Caco-2 (cell line): ENCODE measurements around the gene TBC1D12. TPM values are rescaled to one million over a fixed set of nuclear protein-coding genes. Genes with fewer than 3 reads are reported as not detected.

Experiments used
- BruUV-seq: library from RNA; stranded (reverse); fragments of 400-500 nt; replicated peaks from 2 replicates; lab custom pipeline; 2021; lab: Mats Ljungman, UMichigan
- CTCF ChIA-PET: fragments of 300-600 bp; sonication (Branson Sonifier 250); formaldehyde crosslinking; loops from one replicate; lab custom pipeline; 2022; ENCODE audit warnings: antibody characterized with exemption; lab: Charles Lee
- POLR2A ChIA-PET: fragments of 300-600 bp; sonication (Branson Sonifier 250); formaldehyde crosslinking; loops from one replicate; lab custom pipeline; 2022; ENCODE audit warnings: antibody characterized with exemption; lab: Charles Lee
- DNase-seq, 2 experiments: peaks; one replicate each; pipeline versions ENCODE4 v3.0.0 to v3.0.0-alpha.2; 2020 to 2022
- H3K27me3 ChIP-seq: replicated peaks from 2 replicates; pipeline ENCODE4 v1.6.0; 2011; ENCODE audit warnings: low read length; ENCODE audit not compliant: control insufficient read depth, insufficient read depth
- H3K36me3 ChIP-seq: 2 replicates; pipeline ENCODE4 v1.5.1; 2011; ENCODE audit warnings: low read length; ENCODE audit not compliant: control insufficient read depth, insufficient read depth
- H3K4me1 ChIP-seq: fragments of 250-450 bp; sonication (Bioruptor Pico); 2 replicates; pipeline ENCODE4 v1.5.1; 2020; ENCODE audit warnings: mild to moderate bottlenecking
- H3K4me3 ChIP-seq: 2 replicates; pipeline ENCODE4 v1.5.1; 2011; ENCODE audit warnings: low read depth, mild to moderate bottlenecking, control low read depth, low read length
- H3K9me3 ChIP-seq: fragments of 250-450 bp; sonication (Bioruptor Pico); 2 replicates; pipeline ENCODE4 v1.5.1; 2020; ENCODE audit warnings: mild to moderate bottlenecking, moderate library complexity
- H3K27ac Mint-ChIP-seq: one replicate; pipeline ENCODE4 v1.8.0; 2022; ENCODE audit warnings: mixed read lengths; ENCODE audit not compliant: unreplicated experiment
- H3K27me3 Mint-ChIP-seq: one replicate; pipeline ENCODE4 v1.8.0; 2022; ENCODE audit warnings: mixed read lengths; ENCODE audit not compliant: insufficient read depth, unreplicated experiment
- H3K36me3 Mint-ChIP-seq: one replicate; pipeline ENCODE4 v1.8.0; 2022; ENCODE audit warnings: mild to moderate bottlenecking, mixed read lengths; ENCODE audit not compliant: insufficient read depth, unreplicated experiment
- H3K4me1 Mint-ChIP-seq: one replicate; pipeline ENCODE4 v1.8.0; 2022; ENCODE audit warnings: low read depth, mixed read lengths; ENCODE audit not compliant: unreplicated experiment
- H3K4me3 Mint-ChIP-seq: one replicate; pipeline ENCODE4 v1.8.0; 2022; ENCODE audit warnings: mild to moderate bottlenecking, moderate library complexity, mixed read lengths; ENCODE audit not compliant: unreplicated experiment
- H3K9me3 Mint-ChIP-seq: one replicate; pipeline ENCODE4 v1.8.0; 2022; ENCODE audit warnings: mixed read lengths; ENCODE audit not compliant: unreplicated experiment
- CTCF ChIP-seq, 2 experiments: fragments of 200-600 bp in 1 of 2; IDR thresholded peaks; 1 replicate in 1 of 2; 2 replicates in 1 of 2; pipeline versions ENCODE4 v1.5.1 to v1.8.0; 2011 to 2022; ENCODE audit warnings: antibody characterized with exemption in 1 of 2, control low read depth in 1 of 2, inconsistent platforms in 1 of 2, low read depth in 1 of 2, low read length in 1 of 2, mild to moderate bottlenecking in 1 of 2, moderate library complexity in 1 of 2; ENCODE audit not compliant: insufficient read depth in 1 of 2, severe bottlenecking in 1 of 2, unreplicated experiment in 1 of 2
- intact Hi-C: fragments of 100-400 bp; cut with micrococcal nuclease; formaldehyde crosslinking; loops from one replicate; pipeline ENCODE4 v1.10.0; 2022; ENCODE audit not compliant: unreplicated experiment
- total RNA-seq: library from RNA; stranded (reverse); gene quantifications from 2 replicates; pipeline ENCODE4 v1.2.3, GENCODE V29; 2022

The TBC1D12 gene
- total RNA-seq, 1 experiment from 2014 or later, result 32.1 TPM

- DNase-seq, result no peak
- no peak overlapping the region for H3K27ac Mint-ChIP-seq
- H3K36me3 ChIP-seq, result no peaks in the 10 kb centered on the region
- CTCF ChIA-PET, result interaction anchor here (0.6 kb wide), 1 partner anchor 31 kb away, joined by 4 read pairs; no protein-coding TSS in a partner anchor
- H3K4me3 ChIP-seq, result no peak overlapping the region
- POLR2A ChIA-PET, result interaction anchor here (0.6 kb wide), 1 partner anchor 28 kb away, joined by 4 read pairs; no protein-coding TSS in a partner anchor
- peaks cover 40% of the 10 kb centered on the region for H3K4me1 ChIP-seq
- peaks cover 43% of the 10 kb centered on the region for H3K4me1 Mint-ChIP-seq
- no peaks in the 10 kb centered on the region for H3K27me3 ChIP-seq
- BruUV-seq, result no TSS peak
- intact Hi-C loops, result no loop called here
- H3K9me3 Mint-ChIP-seq, result no peaks in the 10 kb centered on the region
- H3K36me3 Mint-ChIP-seq, result peaks cover 6% of the 10 kb centered on the region
- H3K9me3 ChIP-seq, result no peaks in the 10 kb centered on the region
- H3K27me3 Mint-ChIP-seq, result no peaks in the 10 kb centered on the region
- H3K4me3 Mint-ChIP-seq, result no peak overlapping the region
- no peak for TF ChIP-seq CTCF (IDR thresholded peaks at IDR 0.05; ENCODE audit: insufficient read depth in 1 of 2, low read depth in 1 of 2, low read length in 1 of 2, severe bottlenecking in 1 of 2, unreplicated experiment in 1 of 2)
Observed at GRCh38 chr10:94413361-94413760, 11.0 kb downstream of the TBC1D12 start.

- DNase-seq, result no peak
- Mint-ChIP-seq H3K9me3 (no peaks in the 10 kb centered on the region), H3K27ac (no peak overlapping the region), H3K4me3 (no peak overlapping the region), H3K36me3 (peaks cover 6% of the 10 kb centered on the region), H3K27me3 (no peaks in the 10 kb centered on the region), H3K4me1 (peaks cover 35% of the 10 kb centered on the region)
- no TSS peak for BruUV-seq
- no peaks in the 10 kb centered on the region for H3K9me3 ChIP-seq
- no peak overlapping the region for H3K4me3 ChIP-seq
- no peak for TF ChIP-seq CTCF (IDR thresholded peaks at IDR 0.05; ENCODE audit: insufficient read depth in 1 of 2, low read depth in 1 of 2, low read length in 1 of 2, severe bottlenecking in 1 of 2, unreplicated experiment in 1 of 2)
- no peaks in the 10 kb centered on the region for H3K27me3 ChIP-seq
- CTCF ChIA-PET, result no interaction called here
- POLR2A ChIA-PET, result no interaction called here
- H3K4me1 ChIP-seq, result peaks cover 8% of the 10 kb centered on the region; the same call in 1 of the 2 replicates
- intact Hi-C loops, result no loop called here
- H3K36me3 ChIP-seq, result no peaks in the 10 kb centered on the region
Observed at GRCh38 chr10:94416896-94417295, 14.6 kb downstream of the TBC1D12 start.

GRCh38 chr10:94417321-94417720 lies 15.0 kb downstream of the TBC1D12 start:
- ChIA-PET POLR2A (no interaction called here), CTCF (no interaction called here)
- TF ChIP-seq CTCF (IDR thresholded peaks at IDR 0.05; ENCODE audit: insufficient read depth in 1 of 2, low read depth in 1 of 2, low read length in 1 of 2, severe bottlenecking in 1 of 2, unreplicated experiment in 1 of 2), result no peak
- no peaks in the 10 kb centered on the region for H3K9me3 Mint-ChIP-seq
- BruUV-seq, result no TSS peak
- H3K4me1 ChIP-seq, result peaks cover 4% of the 10 kb centered on the region; the same call in 1 of the 2 replicates
- H3K27ac Mint-ChIP-seq, result no peak overlapping the region
- H3K27me3 ChIP-seq, result no peaks in the 10 kb centered on the region
- intact Hi-C loops, result no loop called here
- H3K9me3 ChIP-seq, result no peaks in the 10 kb centered on the region
- DNase-seq, result no peak
- no peaks in the 10 kb centered on the region for H3K36me3 ChIP-seq
- peaks cover 35% of the 10 kb centered on the region for H3K4me1 Mint-ChIP-seq
- H3K36me3 Mint-ChIP-seq, result peaks cover 6% of the 10 kb centered on the region
- H3K4me3 Mint-ChIP-seq, result no peak overlapping the region
- no peaks in the 10 kb centered on the region for H3K27me3 Mint-ChIP-seq
- H3K4me3 ChIP-seq, result no peak overlapping the region
